Colonic mucosa (tissue), 4 donors: Measurements from ENCODE around the gene AACS. TPM values are rescaled to one million over a fixed set of nuclear protein-coding genes. Genes with fewer than 3 reads are reported as not detected.

Source experiments
- DNase-seq: peaks from one replicate; pipeline ENCODE4 v3.0.0-alpha.2; 2020
- H3K27ac ChIP-seq: fragments of 200-600 bp; one replicate; pipeline ENCODE4 v1.8.0; 2021
- H3K27me3 ChIP-seq: fragments of 200-600 bp; one replicate; pipeline ENCODE4 v1.8.0; 2021
- H3K36me3 ChIP-seq: fragments of 200-600 bp; one replicate; pipeline ENCODE4 v1.8.0; 2021
- H3K4me1 ChIP-seq: fragments of 200-600 bp; one replicate; pipeline ENCODE4 v1.8.0; 2021; ENCODE audit warnings: mild to moderate bottlenecking
- H3K4me3 ChIP-seq: fragments of 200-600 bp; one replicate; pipeline ENCODE4 v1.8.0; 2021
- H3K9ac ChIP-seq, 2 donors: one replicate each; pipeline ENCODE4 v1.7.0; 2013; ENCODE audit warnings: control low read depth in 2 of 2, low read depth in 2 of 2, low read length in 2 of 2
- H3K9me3 ChIP-seq: fragments of 200-600 bp; one replicate; pipeline ENCODE4 v1.8.0; 2021
- intact Hi-C: fragments of 100-400 bp; cut with DNase I; formaldehyde crosslinking; loops from one replicate; pipeline ENCODE4 v1.14.1; 2022
- total RNA-seq, 2 donors: library from RNA; stranded (reverse); fragmentation: NEBNext Ultra II Directional in 1 of 2; extraction: Animal tissue kit (Norgen Biotek cat#: 25700) in 1 of 2; gene quantifications; one replicate each; pipeline ENCODE4 v1.2.1, GENCODE V29; 2021
- TF ChIP-seq, protein P1 (sequence below): fragments of 200-600 bp; IDR thresholded peaks from one replicate; pipeline ENCODE4 v1.8.0; 2022; ENCODE audit warnings: antibody characterized with exemption, mild to moderate bottlenecking
- donor health status: healthy.
- donor health status: DM: no; HTN: no; CAD: no.
- donor health status: DM: no; HTN: no; CAD: no.

Gene AACS
- total RNA-seq, 2 donors from 2014 or later = 50.7 to 58.1 TPM

GRCh38 chr12:125050446-125050845 lies 14.8 kb upstream of the AACS start:
- TF ChIP-seq, protein P1, sequence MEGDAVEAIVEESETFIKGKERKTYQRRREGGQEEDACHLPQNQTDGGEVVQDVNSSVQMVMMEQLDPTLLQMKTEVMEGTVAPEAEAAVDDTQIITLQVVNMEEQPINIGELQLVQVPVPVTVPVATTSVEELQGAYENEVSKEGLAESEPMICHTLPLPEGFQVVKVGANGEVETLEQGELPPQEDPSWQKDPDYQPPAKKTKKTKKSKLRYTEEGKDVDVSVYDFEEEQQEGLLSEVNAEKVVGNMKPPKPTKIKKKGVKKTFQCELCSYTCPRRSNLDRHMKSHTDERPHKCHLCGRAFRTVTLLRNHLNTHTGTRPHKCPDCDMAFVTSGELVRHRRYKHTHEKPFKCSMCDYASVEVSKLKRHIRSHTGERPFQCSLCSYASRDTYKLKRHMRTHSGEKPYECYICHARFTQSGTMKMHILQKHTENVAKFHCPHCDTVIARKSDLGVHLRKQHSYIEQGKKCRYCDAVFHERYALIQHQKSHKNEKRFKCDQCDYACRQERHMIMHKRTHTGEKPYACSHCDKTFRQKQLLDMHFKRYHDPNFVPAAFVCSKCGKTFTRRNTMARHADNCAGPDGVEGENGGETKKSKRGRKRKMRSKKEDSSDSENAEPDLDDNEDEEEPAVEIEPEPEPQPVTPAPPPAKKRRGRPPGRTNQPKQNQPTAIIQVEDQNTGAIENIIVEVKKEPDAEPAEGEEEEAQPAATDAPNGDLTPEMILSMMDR = no peak
- H3K9ac ChIP-seq = no peak overlapping the region
- H3K9me3 ChIP-seq = no peaks in the 10 kb centered on the region
- no peaks in the 10 kb centered on the region for H3K4me1 ChIP-seq
- H3K27me3 ChIP-seq = no peaks in the 10 kb centered on the region
- H3K36me3 ChIP-seq = no peaks in the 10 kb centered on the region
- DNase-seq = no peak
- intact Hi-C loops = no loop called here
- H3K4me3 ChIP-seq = no peak overlapping the region
- no peak overlapping the region for H3K27ac ChIP-seq

- TF ChIP-seq, protein P1 = no peak
- Histone ChIP-seq H3K4me3 (no peak overlapping the region), H3K27ac (no peak overlapping the region), H3K9ac (no peak overlapping the region), H3K27me3 (no peaks in the 10 kb centered on the region), H3K9me3 (no peaks in the 10 kb centered on the region), H3K4me1 (no peaks in the 10 kb centered on the region), H3K36me3 (no peaks in the 10 kb centered on the region)
- DNase-seq = no peak
- intact Hi-C loops = no loop called here
Observed at GRCh38 chr12:125050868-125051267, 14.4 kb upstream of the AACS start.

DNA sequence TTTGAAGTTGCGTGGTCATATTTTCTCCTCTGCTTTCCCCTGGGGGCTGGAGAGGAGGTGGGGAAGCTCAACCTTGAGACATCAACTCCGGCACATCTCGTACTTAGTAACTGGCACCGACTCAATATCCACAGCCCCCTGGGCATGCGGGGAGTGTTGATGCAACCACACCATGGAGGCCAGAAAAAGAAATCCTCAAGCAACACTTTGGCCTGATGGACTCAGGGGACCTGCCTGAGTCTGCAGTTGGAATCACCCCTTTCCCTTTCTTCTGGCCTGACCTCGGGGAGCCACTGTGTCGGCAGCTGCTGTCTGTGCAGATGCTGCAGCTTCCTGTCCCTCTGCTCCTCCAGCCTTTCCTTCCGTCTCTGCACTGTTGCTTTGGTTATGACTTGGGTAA lies 11.4 kb upstream of the AACS start:
- no peaks in the 10 kb centered on the region for H3K4me1 ChIP-seq
- H3K9me3 ChIP-seq = no peaks in the 10 kb centered on the region
- no peak overlapping the region for H3K4me3 ChIP-seq
- H3K27ac ChIP-seq = no peak overlapping the region
- no peaks in the 10 kb centered on the region for H3K36me3 ChIP-seq
- intact Hi-C loops = no loop called here
- TF ChIP-seq, protein P1 = no peak
- no peaks in the 10 kb centered on the region for H3K27me3 ChIP-seq
- no peak for DNase-seq
- no peak overlapping the region for H3K9ac ChIP-seq

GRCh38 chr12:125055591-125055990 lies 9.6 kb upstream of the AACS start:
- no peak for DNase-seq
- H3K27ac ChIP-seq = no peak overlapping the region
- no peaks in the 10 kb centered on the region for H3K9me3 ChIP-seq
- no peaks in the 10 kb centered on the region for H3K36me3 ChIP-seq
- TF ChIP-seq, protein P1 = no peak
- H3K27me3 ChIP-seq = no peaks in the 10 kb centered on the region
- intact Hi-C loops = no loop called here
- no peak overlapping the region for H3K9ac ChIP-seq
- H3K4me3 ChIP-seq = no peak overlapping the region
- no peaks in the 10 kb centered on the region for H3K4me1 ChIP-seq

DNA sequence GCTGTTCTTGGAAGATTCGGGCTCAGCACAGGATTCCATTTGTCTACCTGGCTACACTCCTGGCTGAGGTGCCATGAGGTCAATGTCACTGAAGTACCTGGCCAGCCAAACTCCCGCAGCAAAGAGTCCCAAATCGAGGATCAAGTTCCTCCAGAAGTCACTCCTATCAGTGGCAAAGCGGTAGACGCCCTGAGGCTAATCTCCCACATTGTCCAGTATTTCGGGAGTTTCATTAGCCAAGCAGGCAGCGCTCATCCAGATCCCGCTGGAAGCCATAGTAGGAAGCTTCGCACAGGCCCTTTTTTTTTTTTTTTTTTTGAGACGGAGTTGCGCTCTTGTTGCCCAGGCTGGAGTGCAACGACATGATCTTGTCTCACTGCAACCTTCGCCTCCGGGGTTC lies 8.9 kb upstream of the AACS start:
- H3K36me3 ChIP-seq = no peaks in the 10 kb centered on the region
- TF ChIP-seq, protein P1 = no peak
- H3K4me3 ChIP-seq = no peak overlapping the region
- no peak overlapping the region for H3K9ac ChIP-seq
- no peaks in the 10 kb centered on the region for H3K4me1 ChIP-seq
- H3K9me3 ChIP-seq = no peaks in the 10 kb centered on the region
- intact Hi-C loops = no loop called here
- no peaks in the 10 kb centered on the region for H3K27me3 ChIP-seq
- DNase-seq = no peak
- no peak overlapping the region for H3K27ac ChIP-seq

- intact Hi-C loops = no loop called here
- H3K4me1 ChIP-seq = no peaks in the 10 kb centered on the region
- H3K27me3 ChIP-seq = no peaks in the 10 kb centered on the region
- no peak for DNase-seq
- TF ChIP-seq, protein P1 = no peak
- H3K36me3 ChIP-seq = no peaks in the 10 kb centered on the region
- no peak overlapping the region for H3K9ac ChIP-seq
- H3K9me3 ChIP-seq = no peaks in the 10 kb centered on the region
- no peak overlapping the region for H3K4me3 ChIP-seq
- H3K27ac ChIP-seq = no peak overlapping the region
Observed at GRCh38 chr12:125057708-125058107, 7.5 kb upstream of the AACS start.
